ENCODE data around the gene KRTAP4-12. TPM values are rescaled to one million over a fixed set of nuclear protein-coding genes. Genes with fewer than 3 reads are reported as not detected.
"Not testable (repeated sequence)": the region's sequence is repeated elsewhere in the genome, so short reads cannot be mapped to it uniquely, and the experiment has no call there.

Gene KRTAP4-12
- total RNA-seq = not detected in 2 replicates
- not detected for polyA plus RNA-seq (2012)

DNA sequence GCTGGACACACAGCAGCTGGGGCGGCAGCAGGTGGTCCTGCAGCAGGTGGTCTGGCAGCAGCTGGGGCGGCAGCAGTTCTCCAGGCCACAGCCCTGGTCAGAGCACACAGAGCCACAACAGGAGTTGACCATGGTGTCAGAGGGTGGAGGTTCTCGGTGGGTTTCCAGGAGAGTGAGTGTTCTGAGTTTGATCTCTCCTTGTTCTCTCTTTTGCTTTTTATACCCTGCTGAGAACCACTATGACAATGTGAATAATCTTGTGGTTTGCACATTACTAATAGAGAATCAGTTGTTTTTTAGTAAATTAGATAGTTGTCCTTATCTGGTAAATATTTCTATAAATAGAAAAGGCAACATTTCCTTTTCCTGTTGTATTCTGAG, at the start of gene KRTAP4-12:
KRTAP4-12 (minus strand) TSS at position 192 of the 381 bp plus-strand sequence; CDS start at position 132, 60 bp downstream.
- DNase-seq (ENCODE audit: low read depth) = not testable (repeated sequence)

DNA sequence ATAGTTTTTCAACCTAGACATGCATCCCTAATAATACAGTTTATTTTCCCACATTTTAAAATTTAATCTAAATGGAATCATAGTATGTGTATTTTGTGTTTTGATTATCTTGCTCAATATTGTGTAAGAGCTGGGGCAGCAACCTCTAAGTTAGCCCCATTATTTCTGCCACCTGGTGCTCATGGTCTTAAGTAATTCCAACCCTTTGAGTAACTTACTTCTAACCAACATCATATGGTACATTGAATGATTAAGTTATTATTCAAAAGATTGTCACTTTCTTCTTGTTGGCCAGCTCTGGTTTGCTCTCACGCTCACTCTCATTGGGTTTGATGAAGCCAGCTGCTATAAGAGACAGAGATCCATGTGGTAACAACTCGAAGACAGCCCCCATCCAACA, 47.9 kb upstream of the KRTAP4-12 start:
- DNase-seq (ENCODE audit: low read depth) = no peak

DNA sequence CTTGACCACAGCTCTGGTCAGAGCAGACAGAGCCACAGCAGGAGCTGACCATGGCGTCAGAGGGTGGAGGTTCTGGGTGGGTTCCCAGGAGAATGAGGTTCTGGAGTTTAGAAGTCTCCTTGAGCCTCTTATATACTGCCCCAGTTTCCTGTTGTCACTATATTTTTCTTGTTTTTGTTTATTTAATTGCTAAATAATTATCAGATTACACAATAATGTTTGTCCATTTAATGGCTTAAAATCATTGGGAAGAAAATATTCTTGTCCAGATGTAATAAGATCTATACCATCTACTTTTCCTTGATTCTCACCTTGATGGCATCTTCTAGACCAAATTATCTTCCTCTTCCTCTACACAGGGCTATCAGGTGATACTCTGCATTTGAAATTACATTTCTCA, 44.1 kb upstream of the KRTAP4-12 start, which contains the start of gene KRTAP4-3:
KRTAP4-3 (minus strand) TSS at position 101 of the 400 bp plus-strand sequence; CDS start at position 52, 49 bp downstream.
- DNase-seq (ENCODE audit: low read depth) = no peak

DNA sequence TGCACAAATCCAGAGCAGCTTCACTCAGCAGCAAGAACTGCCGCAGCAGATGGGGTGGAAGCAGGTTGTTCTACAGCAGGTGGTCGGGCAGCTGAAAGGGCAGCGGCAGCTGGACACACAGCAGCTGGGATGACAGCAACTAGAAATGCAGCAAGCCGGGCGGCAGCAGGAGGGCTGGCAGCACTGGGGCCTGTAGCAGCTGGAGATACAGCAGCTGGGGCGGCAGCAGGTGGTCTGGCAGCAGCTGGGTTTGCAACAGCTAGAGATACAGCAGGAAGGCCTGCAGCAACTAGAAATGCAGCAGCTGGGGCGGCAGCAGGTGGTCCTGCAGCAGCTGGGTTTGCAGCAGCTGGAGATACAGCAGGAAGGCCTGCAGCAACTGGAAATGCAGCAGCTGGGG, 43.6 kb upstream of the KRTAP4-12 start:
- DNase-seq (ENCODE audit: low read depth) = no peak

DNA sequence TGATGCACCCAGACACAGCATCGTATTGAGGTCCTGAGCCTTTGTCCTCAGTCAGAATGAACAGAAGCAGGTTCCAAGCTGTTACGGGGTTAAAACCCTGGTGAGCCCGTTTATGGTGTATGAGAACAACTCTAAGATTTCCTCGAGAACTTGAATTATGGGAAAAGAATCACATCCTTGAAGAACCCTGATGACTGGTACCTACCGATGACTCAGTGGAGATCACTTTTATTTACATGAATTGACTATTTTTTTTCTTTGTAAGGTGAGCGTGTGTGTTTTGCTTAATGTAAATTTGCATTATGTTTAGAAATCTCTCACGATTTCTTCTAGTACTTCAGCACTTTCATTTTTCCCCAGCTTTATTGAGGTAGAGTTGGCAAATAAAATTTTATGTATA, 39.8 kb upstream of the KRTAP4-12 start:
- no peak for DNase-seq (ENCODE audit: low read depth)

DNA sequence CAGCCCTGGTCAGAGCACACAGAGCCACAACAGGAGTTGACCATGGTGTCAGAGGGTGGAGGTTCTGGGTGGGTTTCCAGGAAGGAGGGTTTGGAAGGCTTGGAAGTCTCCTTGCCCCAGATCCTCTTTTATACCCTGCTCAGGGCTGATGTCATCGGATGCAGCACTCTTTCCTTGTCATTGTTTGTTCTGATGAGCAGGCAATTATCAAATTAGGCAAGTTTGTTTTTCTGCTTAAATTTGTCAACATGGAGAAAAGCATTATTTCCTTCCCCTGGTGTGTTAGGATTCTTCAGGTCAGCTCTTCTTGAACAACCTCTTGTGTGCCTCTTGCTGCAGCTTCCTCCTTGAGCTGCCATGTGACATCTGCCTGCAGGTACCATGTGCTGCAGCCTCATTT, 36.7 kb upstream of the KRTAP4-12 start, which contains the start of gene KRTAP4-4:
KRTAP4-4 (minus strand) TSS at position 101 of the 400 bp plus-strand sequence; CDS start at position 44, 57 bp downstream.
- DNase-seq (ENCODE audit: low read depth) = no peak

DNA sequence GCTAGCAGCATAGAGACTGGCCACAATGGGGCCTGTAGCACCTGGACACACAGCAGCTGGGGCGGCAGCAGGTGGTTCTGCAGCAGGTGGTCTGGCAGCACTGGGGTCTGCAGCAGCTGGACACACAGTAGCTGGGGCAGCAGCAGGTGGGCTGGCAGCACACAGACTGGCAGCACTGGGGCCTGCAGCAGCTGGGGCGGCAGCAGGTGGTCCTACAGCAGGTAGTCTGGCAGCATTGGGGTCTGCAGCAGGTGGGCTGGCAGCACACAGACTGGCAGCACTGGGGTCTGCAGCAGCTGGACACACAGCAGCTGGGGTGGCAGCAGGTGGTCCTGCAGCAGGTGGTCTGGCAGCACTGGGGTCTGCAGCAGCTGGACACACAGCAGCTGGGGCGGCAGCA, 36.2 kb upstream of the KRTAP4-12 start:
- not testable (repeated sequence) for DNase-seq (ENCODE audit: low read depth)

DNA sequence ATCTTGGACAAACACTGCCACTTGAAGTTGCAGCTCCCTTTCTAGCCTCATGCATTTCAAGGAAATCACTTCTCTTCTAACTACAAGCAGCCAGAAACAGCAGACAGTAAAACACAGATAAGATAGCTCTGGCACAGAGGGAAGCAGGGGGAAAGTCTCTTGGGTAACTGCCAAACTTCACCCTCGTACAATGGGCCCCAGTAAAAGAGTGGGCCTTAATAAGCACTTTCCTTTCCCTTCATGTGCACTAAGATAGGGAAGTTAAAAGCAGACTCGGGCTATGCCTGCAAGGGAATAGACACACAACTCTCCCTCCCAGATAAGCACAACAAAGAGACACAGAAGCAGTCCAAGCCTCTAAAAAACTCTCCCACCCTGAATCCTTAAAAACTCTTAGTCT, 29.9 kb upstream of the KRTAP4-12 start:
- DNase-seq (ENCODE audit: low read depth) = no peak

DNA sequence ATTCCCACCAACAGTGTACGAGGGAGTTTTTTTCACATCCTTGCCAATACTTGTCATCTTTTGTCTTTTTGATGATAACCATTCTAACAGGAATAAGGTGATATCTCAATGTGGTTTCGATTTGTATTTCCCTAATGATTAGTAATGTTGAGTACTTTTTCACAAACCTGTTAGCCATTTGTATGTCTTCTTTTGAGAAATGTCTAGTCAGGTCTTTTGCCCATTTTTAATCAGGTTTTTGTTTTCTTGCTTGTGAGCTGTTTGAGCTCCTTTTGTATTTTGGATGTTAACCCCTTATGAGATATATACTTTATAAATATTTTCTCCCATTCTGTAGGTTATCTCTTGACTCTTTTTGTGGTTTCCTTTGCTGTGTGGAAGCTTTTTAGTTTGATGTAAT, 27.5 kb upstream of the KRTAP4-12 start:
- DNase-seq (ENCODE audit: low read depth) = no peak

DNA sequence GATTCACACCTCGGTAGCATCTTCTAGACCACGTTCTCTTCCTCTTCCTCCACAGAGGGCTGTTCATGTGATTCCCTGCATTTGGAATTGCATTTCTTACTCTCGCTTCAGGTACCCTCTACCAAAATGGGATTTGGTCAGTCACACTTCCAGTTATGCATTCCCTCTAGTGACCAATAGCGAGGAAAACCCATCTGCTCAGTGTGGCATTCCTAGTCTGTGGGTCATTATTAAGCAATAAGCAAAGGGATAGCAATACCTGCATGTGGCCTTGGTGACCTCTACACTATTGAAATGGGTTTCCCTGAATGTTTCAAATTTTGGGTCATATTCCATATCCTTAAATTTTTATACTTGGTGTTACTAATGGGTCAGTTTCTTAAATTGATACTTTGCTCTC, 26.0 kb upstream of the KRTAP4-12 start:
- no peak for DNase-seq (ENCODE audit: low read depth)

DNA sequence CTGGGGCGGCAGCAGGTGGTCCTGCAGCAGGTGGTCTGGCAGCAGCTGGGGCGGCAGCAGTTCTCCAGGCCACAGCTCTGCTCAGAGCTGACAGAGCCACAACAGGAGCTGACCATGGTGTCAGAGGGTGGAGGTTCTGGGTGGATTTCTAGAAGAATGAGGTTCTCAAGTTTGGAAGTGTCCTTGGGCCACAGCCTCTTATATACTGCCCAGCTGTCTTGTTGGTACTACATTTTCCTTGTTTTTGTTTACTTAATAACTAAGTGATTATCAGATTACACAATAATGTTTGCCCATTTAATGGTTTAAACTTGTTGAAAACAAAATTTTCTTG, 25.6 kb upstream of the KRTAP4-12 start, which contains the start of gene KRTAP4-5:
KRTAP4-5 (minus strand) TSS at position 174 of the 334 bp plus-strand sequence; CDS start at position 116, 58 bp downstream.
- DNase-seq (ENCODE audit: low read depth) = no peak

DNA sequence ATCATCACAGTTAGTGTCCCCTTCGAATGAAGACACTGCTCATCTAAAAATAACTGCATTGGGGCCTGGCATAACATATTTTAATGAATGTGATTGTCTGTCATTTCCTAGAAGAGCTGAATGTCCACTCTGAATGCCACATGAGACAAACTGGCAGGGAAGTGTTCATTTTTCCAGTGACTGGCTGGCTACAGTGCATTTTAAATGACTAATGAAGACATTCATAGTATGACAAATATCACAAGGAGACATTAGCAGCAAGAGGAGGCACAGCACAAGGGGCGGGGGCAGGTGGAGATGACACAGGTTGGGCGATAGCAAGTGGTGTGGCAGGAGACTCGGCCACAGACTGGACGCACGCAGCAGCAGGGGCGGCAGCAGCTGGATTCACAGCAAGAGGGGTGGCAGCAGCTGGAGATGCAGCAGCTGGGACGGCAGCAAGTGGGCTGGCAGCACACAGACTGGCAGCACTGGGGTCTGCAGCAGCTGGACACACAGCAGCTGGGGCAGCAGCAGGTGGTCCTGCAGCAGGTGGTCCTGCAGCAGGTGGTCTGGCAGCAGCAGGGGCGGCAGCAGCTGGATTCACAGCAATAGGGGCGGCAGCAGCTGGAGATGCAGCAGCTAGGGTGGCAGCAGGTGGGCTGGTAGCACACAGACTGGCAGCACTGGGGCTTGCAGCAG, 25.1 kb upstream of the KRTAP4-12 start:
- peak; percentile 14 for DNase-seq (ENCODE audit: low read depth)

DNA sequence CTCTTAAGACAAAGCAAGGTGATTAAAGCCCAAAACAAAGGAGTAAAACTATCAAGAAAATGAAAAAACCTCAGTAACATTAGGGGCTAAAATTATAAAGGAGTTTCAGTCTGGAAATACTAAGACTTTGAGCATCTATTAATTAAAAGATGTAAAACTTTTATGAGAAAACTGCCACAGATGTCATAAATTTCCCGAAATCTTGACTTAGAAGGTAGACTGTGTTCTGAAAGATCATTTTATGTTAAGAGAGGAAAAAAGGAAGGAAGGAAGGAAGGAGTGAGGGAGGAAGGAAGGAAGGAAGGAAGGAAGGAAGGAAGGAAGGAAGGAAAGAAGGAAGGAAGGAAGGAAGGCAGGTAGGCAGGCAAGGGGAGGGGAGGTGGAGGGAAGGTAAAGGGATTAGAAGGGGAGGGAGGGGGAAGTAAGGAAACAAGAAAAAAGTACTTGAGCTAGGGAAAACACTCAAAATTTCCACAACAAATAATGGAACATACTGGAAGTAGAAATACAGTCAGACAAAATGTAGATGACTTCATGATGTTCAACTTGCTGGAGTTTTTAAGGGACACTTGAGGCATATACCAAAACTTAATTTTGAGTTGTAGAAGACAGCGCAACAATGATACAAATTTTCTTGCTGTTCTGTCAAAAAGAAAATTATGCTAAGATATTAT, 23.7 kb upstream of the KRTAP4-12 start:
- no peak for DNase-seq (ENCODE audit: low read depth)

DNA sequence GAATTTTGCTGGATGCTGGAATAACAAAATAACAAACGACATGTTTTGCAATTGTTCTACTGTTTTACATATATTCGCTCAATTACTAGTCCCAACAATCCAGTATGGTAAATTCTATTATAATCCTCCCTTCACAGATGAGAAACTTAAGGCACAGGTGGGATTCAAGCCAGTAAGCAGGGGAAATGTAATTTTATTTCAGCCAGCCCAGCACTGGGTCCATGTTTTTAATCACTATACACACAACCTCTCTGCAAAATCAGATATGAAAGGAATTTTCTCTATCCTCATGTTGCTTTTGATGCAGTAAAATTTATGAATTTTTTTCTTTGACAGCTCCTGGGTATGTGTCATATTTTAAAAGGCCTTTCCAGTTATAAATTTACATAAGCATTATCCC, 21.3 kb upstream of the KRTAP4-12 start:
- DNase-seq (ENCODE audit: low read depth) = no peak

DNA sequence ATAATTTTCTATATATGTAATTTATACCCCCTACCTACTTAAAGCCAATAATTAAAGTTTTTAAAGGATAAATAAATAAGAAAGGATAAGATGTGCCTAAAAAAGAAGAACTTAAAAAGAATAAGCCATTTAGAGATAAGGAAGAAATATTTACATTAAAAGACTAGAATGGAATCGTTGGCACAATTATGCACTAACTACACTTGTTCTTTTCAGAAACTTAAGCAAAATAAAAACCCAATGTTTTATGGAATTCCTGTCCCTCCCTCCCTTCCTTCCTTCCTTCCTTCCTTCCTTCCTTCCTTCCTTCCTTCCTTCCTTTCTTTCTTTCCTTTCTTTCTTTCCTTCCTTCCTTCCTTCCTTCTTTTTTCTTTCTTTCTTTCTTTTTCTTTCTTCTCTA, 20.9 kb upstream of the KRTAP4-12 start:
- DNase-seq (ENCODE audit: low read depth) = no peak

DNA sequence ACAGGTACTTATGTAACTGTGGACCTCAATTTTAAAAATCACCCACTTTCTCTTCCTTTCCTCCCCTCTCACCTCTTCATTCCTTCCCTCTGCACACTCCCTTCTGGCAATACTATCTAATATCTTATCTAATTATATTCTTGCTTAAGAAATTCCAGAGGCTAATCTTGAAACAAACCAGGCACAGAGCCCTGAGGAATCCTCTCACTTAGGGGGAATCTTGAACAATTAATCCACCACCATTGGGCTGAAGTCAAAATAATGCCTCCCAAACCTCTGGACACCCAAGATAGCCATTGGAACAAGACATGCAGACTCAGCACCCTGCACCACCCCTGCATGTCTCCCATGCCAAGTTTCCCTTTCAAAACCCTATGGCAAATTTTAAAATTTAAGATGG, 17.4 kb upstream of the KRTAP4-12 start:
- no peak for DNase-seq (ENCODE audit: low read depth)

DNA sequence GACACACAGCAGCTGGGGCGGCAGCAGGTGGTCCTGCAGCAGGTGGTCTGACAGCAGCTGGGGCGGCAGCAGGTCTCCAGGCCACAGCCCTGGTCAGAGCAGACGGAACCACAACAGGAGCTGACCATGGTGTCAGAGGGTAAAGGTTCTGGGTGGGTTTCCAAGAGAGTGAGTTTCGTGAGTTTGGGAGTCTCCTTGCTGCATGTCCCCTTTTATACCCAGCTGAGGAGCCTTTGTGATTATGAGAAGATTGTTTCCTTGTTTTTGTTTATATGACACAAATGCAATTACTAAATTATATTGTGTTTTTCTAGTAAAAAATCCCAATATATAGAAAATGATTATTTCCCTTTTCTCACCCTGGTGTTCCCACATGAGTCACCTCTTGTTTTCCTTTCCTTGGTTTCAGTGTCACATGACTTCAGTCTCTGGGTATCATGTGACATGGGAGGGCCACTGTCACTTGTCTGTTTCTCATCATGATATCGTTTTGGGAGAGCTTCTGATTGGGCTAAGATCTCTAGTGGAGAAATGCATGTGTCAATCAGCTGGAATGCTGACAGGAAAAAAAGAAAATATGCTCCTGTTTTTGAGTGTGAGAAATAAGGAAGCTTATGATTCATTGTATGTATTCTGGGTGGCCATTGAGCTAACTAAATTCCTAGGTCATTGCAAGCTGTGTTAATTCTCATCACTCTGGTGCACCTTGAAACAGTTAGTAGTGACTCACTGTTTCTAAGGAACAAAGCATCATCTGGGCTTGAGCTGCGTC, 16.6 kb upstream of the KRTAP4-12 start, which contains the start of gene KRTAP4-6:
KRTAP4-6 (minus strand) TSS at position 185 of the 772 bp plus-strand sequence; CDS start at position 128, 57 bp downstream.
- DNase-seq (ENCODE audit: low read depth) = no peak

DNA sequence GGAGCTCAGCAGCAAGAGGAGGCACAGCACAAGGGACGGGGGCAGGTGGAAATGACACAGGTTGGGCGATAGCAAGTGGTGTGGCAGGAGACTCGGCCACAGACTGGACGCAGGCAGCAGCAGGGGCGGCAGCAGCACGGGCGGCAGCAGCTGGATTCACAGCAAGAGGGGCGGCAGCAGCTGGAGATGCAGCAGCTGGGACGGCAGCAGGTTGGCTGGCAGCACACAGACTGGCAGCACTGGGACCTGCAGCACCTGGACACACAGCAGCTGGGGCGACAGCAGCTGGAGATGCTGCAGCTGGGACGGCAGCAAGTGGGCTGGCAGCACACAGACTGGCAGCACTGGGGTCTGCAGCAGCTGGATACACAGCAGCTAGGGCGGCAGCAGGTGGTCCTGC, 15.9 kb upstream of the KRTAP4-12 start:
- not testable (repeated sequence) for DNase-seq (ENCODE audit: low read depth)

DNA sequence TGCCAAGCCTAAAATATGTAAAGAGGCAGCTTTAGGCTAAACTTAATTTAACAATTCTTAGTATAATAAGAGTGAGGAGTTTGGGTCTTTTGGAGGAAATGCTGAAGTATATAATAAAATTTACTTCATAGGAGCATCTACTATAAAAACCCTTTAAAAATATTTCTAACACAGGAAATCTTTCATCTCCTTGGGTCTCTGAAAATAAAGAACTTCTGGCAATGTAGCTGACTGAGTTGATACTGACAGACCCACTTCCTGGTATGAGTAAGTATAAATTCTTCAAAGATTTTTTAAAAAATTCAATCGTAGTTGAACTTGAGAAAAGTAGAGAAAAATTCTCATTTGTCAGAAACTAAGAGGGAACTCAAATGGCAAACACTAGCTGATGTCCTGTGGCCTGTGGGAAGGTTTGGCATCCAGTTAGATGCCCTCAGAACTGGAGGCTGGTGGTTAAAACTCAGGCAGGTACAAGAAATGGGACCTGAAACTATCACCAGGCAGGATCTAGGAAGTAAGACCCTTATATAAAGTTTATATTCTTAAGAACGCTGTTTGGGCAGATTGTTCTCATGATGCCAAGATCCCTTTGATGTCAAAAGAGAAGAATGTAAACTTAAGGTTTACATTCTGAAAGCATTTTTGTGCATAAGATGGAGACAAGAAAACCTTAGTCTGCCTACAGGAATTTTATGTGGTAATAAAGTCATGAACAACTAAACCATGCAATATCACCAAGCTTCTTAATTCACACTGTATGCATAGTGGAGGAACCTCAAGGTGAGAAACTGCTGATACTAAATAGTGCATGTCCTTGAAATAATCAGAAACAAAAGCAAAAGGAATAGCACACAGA, 10.1 kb upstream of the KRTAP4-12 start:
- DNase-seq (ENCODE audit: low read depth) = no peak

DNA sequence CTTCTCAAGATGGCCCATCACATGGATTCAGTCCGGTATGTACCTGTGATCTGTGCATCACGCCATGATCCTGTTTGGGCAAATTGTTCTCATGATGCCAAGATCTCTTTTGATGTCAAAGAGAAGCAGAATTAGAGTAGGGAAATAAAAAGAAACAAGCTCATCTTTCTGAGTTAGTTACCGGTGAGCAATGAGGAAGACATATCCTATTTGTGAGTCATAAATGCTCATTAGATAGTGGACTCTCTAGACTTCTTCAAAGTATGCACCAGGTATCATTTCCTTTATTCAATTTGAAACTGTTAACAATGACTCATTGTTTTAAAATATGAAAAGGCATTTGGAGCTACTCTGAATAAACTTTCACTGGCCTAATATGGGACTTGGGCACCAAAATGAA, 8.0 kb upstream of the KRTAP4-12 start:
- no peak for DNase-seq (ENCODE audit: low read depth)

DNA sequence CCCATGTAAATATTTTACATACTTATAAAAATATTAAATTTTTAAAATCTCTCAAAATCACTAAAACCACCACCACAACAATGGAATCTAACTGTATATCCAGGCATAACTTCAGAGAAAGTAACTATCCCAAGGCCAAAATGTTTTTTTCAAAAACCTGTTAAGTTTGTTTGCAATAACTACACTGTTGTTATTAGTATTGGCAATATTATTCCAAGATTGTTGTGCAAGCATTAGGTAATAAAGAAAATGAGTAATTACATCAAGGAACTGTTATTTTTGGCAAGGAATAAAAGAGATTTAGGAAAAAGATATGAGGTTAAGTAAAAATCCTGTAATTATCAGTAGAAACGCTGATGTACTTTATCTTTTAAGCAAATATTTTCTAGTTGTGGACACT, 3.4 kb upstream of the KRTAP4-12 start:
- DNase-seq (ENCODE audit: low read depth) = no peak

Measured in myocyte (in vitro differentiated cells).